Peyer's patch (tissue), 4 donors: Measurements from ENCODE around the gene NKIRAS2. TPM values are rescaled to one million over a fixed set of nuclear protein-coding genes. Genes with fewer than 3 reads are reported as not detected.
A peak's percentile ranks its signal among the peaks of the same experiment; 100 is the strongest.
"Not testable (repeated sequence)": the region's sequence is repeated elsewhere in the genome, so short reads cannot be mapped to it uniquely, and the experiment has no call there.

Experiments
- DNase-seq, 3 donors: peaks; one replicate each; pipeline ENCODE4 v3.0.0-alpha.2; 2017 to 2019
- H3K27ac ChIP-seq, 4 donors: fragments of 200-600 bp; sonication (generic); one replicate each; pipeline ENCODE4 v1.5.1; 2016 to 2019
- H3K27me3 ChIP-seq, 2 donors: fragments of 200-600 bp; sonication (generic); one replicate each; pipeline ENCODE4 v1.5.1; 2019
- H3K36me3 ChIP-seq, 3 donors: fragments of 200-600 bp; sonication (generic); one replicate each; pipeline ENCODE4 v1.5.1; 2016 to 2019
- H3K4me1 ChIP-seq, 4 donors: fragments of 200-600 bp; sonication (generic); one replicate each; pipeline ENCODE4 v1.5.1; 2016 to 2019
- H3K4me3 ChIP-seq, 4 donors: fragments of 200-600 bp; sonication (generic); 1 replicate in 3 of 4; 2 replicates in 1 of 4; pipeline ENCODE4 v1.5.1; 2016 to 2019; ENCODE audit warnings: mild to moderate bottlenecking in 1 of 4
- H3K9me3 ChIP-seq, 4 donors: fragments of 200-600 bp; sonication (generic); one replicate each; pipeline ENCODE4 v1.5.1; 2016 to 2019; ENCODE audit warnings: mild to moderate bottlenecking in 1 of 4
- POLR2A ChIP-seq, 2 donors: fragments of 450-650 bp; IDR thresholded peaks; one replicate each; pipeline ENCODE4 v1.5.1; 2017; ENCODE audit warnings: antibody characterized with exemption in 2 of 2, mild to moderate bottlenecking in 2 of 2, moderate library complexity in 2 of 2
- total RNA-seq, 4 donors: library from RNA; depleted of rRNA; stranded (reverse); fragments of >200 nt; gene quantifications; one replicate each; pipeline ENCODE4 v1.1.0, GENCODE V29; 2016
- TF ChIP-seq, protein P1 (sequence below), 6 experiments: fragments of 450-650 bp in 4 of 6; fragments of 200-600 bp in 2 of 6; sonication (generic) in 1 of 6; IDR thresholded peaks; one replicate each; pipeline ENCODE4 v1.5.1; 2017 to 2019; ENCODE audit warnings: antibody characterized with exemption in 6 of 6, mild to moderate bottlenecking in 3 of 6, moderate library complexity in 1 of 6

The NKIRAS2 gene
- total RNA-seq, 4 donors from 2014 or later, result 22.1 to 38.1 (median 31.1) TPM

GRCh38 chr17:42016941-42017865, 2.7 kb upstream of the NKIRAS2 start, which contains the start of gene DNAJC7:
TSS of gene DNAJC7 (minus strand) at chr17:42017439. CDS start at chr17:42017416, 23 bp downstream.
- Histone ChIP-seq H3K27me3 (no peaks in the 10 kb centered on the region), H3K27ac (peak within 1 kb of the TSS; percentile 86 to 96 (median 90)), H3K36me3 (peaks cover 0 to 2% (median 0%) of the 10 kb centered on the region in 3 donors), H3K9me3 (no peaks in the 10 kb centered on the region), H3K4me3 (peak within 1 kb of the TSS; percentile 76 to 86 (median 84)), H3K4me1 (peaks cover 0 to 58% (median 6%) of the 10 kb centered on the region in 4 donors)
- peak; percentile 89 to 96 (median 92) for DNase-seq
- TF ChIP-seq, protein P1, sequence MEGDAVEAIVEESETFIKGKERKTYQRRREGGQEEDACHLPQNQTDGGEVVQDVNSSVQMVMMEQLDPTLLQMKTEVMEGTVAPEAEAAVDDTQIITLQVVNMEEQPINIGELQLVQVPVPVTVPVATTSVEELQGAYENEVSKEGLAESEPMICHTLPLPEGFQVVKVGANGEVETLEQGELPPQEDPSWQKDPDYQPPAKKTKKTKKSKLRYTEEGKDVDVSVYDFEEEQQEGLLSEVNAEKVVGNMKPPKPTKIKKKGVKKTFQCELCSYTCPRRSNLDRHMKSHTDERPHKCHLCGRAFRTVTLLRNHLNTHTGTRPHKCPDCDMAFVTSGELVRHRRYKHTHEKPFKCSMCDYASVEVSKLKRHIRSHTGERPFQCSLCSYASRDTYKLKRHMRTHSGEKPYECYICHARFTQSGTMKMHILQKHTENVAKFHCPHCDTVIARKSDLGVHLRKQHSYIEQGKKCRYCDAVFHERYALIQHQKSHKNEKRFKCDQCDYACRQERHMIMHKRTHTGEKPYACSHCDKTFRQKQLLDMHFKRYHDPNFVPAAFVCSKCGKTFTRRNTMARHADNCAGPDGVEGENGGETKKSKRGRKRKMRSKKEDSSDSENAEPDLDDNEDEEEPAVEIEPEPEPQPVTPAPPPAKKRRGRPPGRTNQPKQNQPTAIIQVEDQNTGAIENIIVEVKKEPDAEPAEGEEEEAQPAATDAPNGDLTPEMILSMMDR (IDR thresholded peaks at IDR 0.05), result peak in 2 of 6 experiments; percentile 3 to 12
- peak; percentile 65 to 73 for TF ChIP-seq POLR2A (IDR thresholded peaks at IDR 0.05)

- DNase-seq, result peak in 1 of 3 donors; percentile 58
- no peak for TF ChIP-seq POLR2A (IDR thresholded peaks at IDR 0.05)
- TF ChIP-seq, protein P1 (IDR thresholded peaks at IDR 0.05), result no peak
- Histone ChIP-seq H3K9me3 (no peaks in the 10 kb centered on the region), H3K4me1 (peaks cover 0 to 54% (median 6%) of the 10 kb centered on the region in 4 donors), H3K4me3 (peak overlapping the region; percentile 76 to 86 (median 84)), H3K27me3 (no peaks in the 10 kb centered on the region), H3K36me3 (peaks cover 0 to 9% (median 0%) of the 10 kb centered on the region in 3 donors), H3K27ac (peak overlapping the region; percentile 86 to 96 (median 90))
Observed at GRCh38 chr17:42017866-42018200, 2.1 kb upstream of the NKIRAS2 start.

- Histone ChIP-seq H3K9me3 (no peaks in the 10 kb centered on the region), H3K4me3 (peak overlapping the region in 2 of 4 donors; percentile 76 to 86), H3K27me3 (no peaks in the 10 kb centered on the region), H3K27ac (peak overlapping the region in 3 of 4 donors; percentile 86 to 91 (median 89)), H3K4me1 (peaks cover 0 to 49% (median 6%) of the 10 kb centered on the region in 4 donors), H3K36me3 (peaks cover 0 to 14% (median 0%) of the 10 kb centered on the region in 3 donors)
- TF ChIP-seq, protein P1 (IDR thresholded peaks at IDR 0.05), result no peak
- TF ChIP-seq POLR2A (IDR thresholded peaks at IDR 0.05), result no peak
- no peak for DNase-seq
Observed at GRCh38 chr17:42018339-42018738, 1.6 kb upstream of the NKIRAS2 start.

DNA sequence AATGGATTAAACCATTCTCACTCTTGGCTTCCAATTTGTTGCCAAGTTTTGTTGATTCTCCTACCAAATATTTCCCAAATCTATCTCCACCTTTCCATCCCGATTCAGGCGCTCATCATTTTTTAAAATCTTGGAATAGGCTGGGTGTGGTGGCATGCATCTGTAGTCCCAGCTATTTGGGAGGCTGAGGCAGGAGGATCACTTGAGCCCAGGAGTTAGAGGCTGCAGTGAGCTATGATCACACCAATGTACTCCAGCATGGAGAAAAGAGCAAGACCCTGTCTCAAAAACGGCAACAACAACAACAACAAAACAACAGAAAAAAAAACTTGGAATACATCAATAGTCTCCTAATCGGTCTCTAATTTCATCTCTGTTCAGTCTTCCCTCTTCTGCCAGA, 902 bp upstream of the NKIRAS2 start:
- H3K27me3 ChIP-seq, result no peaks in the 10 kb centered on the region
- DNase-seq, result no peak
- TF ChIP-seq POLR2A (IDR thresholded peaks at IDR 0.05), result no peak
- TF ChIP-seq, protein P1 (IDR thresholded peaks at IDR 0.05), result no peak
- H3K36me3 ChIP-seq, result peaks cover 0 to 20% (median 0%) of the 10 kb centered on the region in 3 donors
- H3K4me3 ChIP-seq, result no peak overlapping the region
- H3K9me3 ChIP-seq, result no peaks in the 10 kb centered on the region
- peaks cover 0 to 44% (median 6%) of the 10 kb centered on the region in 4 donors for H3K4me1 ChIP-seq
- no peak overlapping the region for H3K27ac ChIP-seq

DNA sequence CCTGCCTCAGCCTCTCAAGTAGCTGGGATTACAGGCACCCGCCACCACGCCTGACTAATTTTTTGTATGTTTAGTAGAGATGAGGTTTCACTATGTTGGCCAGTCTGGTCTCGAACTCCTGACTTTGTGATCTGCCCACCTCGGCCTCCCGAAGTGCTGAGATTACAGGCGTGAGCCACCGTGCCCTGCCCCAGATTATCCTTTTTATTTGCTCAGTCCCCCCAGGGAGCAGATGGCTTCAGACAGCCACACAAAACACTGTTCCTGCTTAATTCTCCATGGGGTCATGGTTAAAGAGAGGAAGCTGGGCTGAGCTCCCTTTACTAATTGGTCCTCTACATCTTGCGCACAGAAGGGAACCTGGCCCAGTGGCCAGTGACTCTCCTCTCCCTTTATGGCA, 955 bp downstream of the NKIRAS2 start:
- not testable (repeated sequence) for DNase-seq, H3K27me3 ChIP-seq, H3K9me3 ChIP-seq, H3K27ac ChIP-seq
- peaks cover 0 to 42% (median 7%) of the 10 kb centered on the region in 4 donors for H3K4me1 ChIP-seq
- H3K4me3 ChIP-seq, result peak overlapping the region in 3 of 4 donors; percentile 70 to 76 (median 75)
- H3K36me3 ChIP-seq, result peaks cover 0 to 24% (median 0%) of the 10 kb centered on the region in 3 donors
